ENCODE measurements around the gene GTPBP1.

GTPBP1 gene

DNA sequence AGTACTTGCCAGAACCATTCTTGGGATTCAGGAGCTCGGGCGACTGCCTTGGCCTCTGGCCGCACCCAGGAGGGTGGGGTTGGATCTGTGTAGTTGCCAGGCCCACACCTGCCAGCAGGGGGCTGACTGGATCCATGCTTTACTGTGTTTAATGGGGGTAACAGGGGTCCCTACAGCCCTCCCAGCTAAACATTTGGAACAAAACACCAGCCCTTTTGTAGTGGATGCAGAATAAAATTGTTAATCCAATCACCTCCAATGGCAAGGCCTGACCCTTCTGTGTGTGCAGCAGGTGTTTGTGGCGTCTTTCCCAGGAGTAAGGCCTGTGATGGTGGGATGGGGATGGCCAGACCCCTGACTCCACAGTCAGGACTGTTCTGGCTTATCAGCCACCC lies 27.6 kb downstream of the GTPBP1 start:
- H3K9me3 ChIP-seq (ENCODE audit: low read length) = no peaks in the 10 kb centered on the region
- H3K4me3 ChIP-seq (ENCODE audit: low read length) = no peak overlapping the region
- no peaks in the 10 kb centered on the region for H3K4me1 ChIP-seq (ENCODE audit: insufficient read depth, low read length)
- H2AFZ ChIP-seq (ENCODE audit: low read depth, low read length) = no peak overlapping the region
- no peaks in the 10 kb centered on the region for H3K27me3 ChIP-seq (ENCODE audit: insufficient read depth, low read length)
- peaks cover 81% of the 10 kb centered on the region for H3K36me3 ChIP-seq (ENCODE audit: insufficient read depth, low read length)

DNA sequence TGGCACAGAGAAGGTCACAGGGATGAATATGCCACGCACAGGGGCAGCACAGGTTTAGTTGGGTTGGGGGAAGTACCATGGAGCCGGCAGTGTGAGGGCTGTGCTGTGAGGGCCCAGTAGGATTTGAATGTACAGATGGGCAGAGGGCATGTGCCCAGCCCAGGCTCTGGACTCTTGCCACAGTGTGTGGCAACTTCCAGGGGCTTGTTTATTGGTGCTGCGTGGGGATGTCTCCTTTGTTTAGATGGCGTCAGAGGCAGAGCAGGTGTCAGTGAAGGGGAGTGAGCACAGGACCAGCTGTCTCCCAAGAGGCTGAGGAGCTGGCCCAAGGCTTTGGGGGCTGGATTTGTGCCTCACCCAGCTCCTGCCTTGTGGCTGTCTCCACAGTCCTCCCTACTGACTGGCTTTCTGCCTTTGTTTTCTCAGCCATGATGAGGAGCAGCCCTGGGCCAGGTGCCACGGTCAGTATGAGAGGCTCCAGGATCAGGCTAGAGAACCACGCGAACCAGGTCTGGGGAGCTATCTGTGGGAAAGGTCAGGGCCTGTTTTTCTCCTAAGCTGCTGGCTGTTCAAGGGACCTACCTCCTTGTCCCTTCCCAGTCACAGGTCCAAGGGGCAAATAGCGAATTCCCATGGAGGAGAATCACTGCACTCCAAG lies 28.1 kb downstream of the GTPBP1 start:
- Histone ChIP-seq H3K4me1 (ENCODE audit: insufficient read depth, low read length) (no peaks in the 10 kb centered on the region), H2AFZ (ENCODE audit: low read depth, low read length) (no peak overlapping the region), H3K4me3 (ENCODE audit: low read length) (no peak overlapping the region), H3K27me3 (ENCODE audit: insufficient read depth, low read length) (no peaks in the 10 kb centered on the region), H3K9me3 (ENCODE audit: low read length) (no peaks in the 10 kb centered on the region), H3K36me3 (ENCODE audit: insufficient read depth, low read length) (peaks cover 82% of the 10 kb centered on the region)

DNA sequence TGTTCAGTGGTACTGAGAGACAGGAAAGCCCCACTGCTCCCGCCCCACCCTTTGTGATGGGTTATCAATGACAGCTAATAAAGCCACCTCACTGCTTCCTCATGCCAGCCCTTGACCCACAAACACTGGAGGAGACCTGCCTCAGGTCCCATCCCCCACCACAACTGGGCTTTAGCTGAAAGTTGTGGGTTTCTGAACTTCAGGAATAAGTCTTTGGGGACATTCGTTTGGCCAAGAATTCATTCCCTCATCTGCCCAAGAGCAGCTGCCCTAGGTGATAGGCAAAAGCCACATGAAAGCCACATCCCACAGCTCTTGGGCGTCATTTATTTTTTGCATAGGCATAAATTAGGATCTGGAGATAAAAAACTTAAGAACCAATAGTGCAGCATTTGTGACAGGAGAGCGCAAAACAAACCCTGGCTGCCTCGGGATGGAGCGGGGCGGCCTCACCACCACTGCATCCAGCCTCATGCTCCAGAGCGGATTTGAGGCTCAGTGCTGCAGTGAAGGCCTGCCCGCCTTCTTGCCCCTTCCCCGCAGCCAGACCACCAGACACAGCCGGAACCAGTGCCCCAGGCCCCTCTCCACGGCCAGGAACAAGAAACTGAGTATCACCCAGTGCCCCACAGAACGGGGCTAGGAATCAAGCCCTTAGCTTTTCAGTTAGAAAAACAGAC lies 28.8 kb downstream of the GTPBP1 start:
- Histone ChIP-seq H3K4me3 (ENCODE audit: low read length) (no peak overlapping the region), H3K4me1 (ENCODE audit: insufficient read depth, low read length) (no peaks in the 10 kb centered on the region), H2AFZ (ENCODE audit: low read depth, low read length) (no peak overlapping the region), H3K36me3 (ENCODE audit: insufficient read depth, low read length) (peaks cover 82% of the 10 kb centered on the region), H3K9me3 (ENCODE audit: low read length) (no peaks in the 10 kb centered on the region), H3K27me3 (ENCODE audit: insufficient read depth, low read length) (no peaks in the 10 kb centered on the region)

DNA sequence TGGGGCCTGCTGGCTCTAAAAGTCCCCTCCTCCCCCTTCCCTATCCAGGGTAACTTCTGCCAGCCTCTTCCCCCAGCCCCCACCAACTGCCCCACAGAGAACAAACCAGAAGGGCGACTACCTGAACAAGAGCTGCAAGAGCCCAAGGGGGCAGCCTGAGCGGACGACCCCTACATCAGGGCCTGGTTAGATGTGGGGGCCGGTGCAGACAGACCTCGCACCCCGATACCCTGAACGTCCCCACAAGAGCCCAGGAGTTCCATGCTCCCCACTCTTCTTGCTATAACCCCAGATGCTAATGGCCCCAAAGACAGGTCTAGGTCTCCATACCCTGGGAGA lies 29.4 kb downstream of the GTPBP1 start:
- Histone ChIP-seq H3K27me3 (ENCODE audit: insufficient read depth, low read length) (no peaks in the 10 kb centered on the region), H3K9me3 (ENCODE audit: low read length) (no peaks in the 10 kb centered on the region), H2AFZ (ENCODE audit: low read depth, low read length) (no peak overlapping the region), H3K36me3 (ENCODE audit: insufficient read depth, low read length) (peaks cover 82% of the 10 kb centered on the region), H3K4me1 (ENCODE audit: insufficient read depth, low read length) (no peaks in the 10 kb centered on the region), H3K4me3 (ENCODE audit: low read length) (no peak overlapping the region)

DNA sequence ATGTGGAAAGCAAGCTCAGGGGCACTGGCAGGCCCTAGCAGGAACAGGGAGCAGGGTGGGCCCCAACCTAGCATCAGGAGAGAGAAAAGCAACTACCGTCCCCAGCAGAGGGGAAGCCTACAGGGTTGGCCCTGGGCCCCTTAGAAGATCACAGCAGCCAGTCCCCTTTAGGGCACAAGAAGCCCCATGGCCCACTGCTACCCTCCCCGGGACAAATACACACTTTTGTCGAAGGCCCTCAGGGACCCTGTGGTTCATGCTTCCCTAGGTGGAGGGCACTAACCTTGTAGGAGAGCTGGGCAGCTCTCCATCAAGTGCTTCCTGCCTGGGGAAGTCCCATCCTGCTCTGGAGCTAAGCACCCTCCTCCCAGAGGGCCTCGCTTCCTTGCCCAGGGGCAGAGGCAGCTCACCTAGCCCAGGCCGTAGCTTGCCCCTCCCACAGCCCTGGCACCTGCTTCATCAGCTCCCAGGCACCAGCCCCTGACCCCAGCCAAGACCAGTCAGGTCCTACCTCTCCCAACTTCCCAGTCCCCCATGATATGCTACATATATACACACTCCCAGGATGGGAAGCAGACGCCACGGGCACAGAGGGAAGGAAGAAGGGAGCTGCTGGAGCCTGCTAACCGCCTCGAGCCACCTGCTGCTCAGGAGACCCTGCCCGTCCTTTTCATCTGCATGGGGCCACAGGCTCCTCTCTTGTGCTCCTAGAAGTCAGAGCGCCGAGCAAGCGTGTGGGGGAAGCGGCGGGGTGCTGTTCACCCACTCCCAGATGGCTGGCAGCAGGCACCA lies 29.9 kb downstream of the GTPBP1 start:
- H3K27me3 ChIP-seq (ENCODE audit: insufficient read depth, low read length) = no peaks in the 10 kb centered on the region
- H3K36me3 ChIP-seq (ENCODE audit: insufficient read depth, low read length) = peaks cover 83% of the 10 kb centered on the region
- H3K4me3 ChIP-seq (ENCODE audit: low read length) = no peak overlapping the region
- no peaks in the 10 kb centered on the region for H3K9me3 ChIP-seq (ENCODE audit: low read length)
- no peaks in the 10 kb centered on the region for H3K4me1 ChIP-seq (ENCODE audit: insufficient read depth, low read length)
- no peak overlapping the region for H2AFZ ChIP-seq (ENCODE audit: low read depth, low read length)

DNA sequence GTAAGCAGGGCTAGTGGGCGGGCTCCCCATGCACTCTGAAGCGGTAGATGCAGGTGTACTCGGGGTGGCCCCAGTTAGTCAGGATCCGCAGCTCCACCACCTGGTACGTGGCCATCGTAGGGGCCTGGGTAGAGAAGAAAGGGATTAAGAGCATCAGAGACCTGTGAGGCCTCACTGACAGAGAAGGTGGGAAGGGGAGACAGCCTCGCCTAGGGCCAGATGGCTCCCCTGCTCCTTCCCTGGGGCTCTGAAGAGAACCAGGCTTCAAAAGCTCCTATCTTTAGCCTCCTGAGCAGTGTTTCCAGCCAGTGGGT lies 30.5 kb downstream of the GTPBP1 start:
- Histone ChIP-seq H2AFZ (ENCODE audit: low read depth, low read length) (no peak overlapping the region), H3K27me3 (ENCODE audit: insufficient read depth, low read length) (no peaks in the 10 kb centered on the region), H3K9me3 (ENCODE audit: low read length) (no peaks in the 10 kb centered on the region), H3K4me1 (ENCODE audit: insufficient read depth, low read length) (no peaks in the 10 kb centered on the region), H3K36me3 (ENCODE audit: insufficient read depth, low read length) (peaks cover 84% of the 10 kb centered on the region), H3K4me3 (ENCODE audit: low read length) (no peak overlapping the region)

DNA sequence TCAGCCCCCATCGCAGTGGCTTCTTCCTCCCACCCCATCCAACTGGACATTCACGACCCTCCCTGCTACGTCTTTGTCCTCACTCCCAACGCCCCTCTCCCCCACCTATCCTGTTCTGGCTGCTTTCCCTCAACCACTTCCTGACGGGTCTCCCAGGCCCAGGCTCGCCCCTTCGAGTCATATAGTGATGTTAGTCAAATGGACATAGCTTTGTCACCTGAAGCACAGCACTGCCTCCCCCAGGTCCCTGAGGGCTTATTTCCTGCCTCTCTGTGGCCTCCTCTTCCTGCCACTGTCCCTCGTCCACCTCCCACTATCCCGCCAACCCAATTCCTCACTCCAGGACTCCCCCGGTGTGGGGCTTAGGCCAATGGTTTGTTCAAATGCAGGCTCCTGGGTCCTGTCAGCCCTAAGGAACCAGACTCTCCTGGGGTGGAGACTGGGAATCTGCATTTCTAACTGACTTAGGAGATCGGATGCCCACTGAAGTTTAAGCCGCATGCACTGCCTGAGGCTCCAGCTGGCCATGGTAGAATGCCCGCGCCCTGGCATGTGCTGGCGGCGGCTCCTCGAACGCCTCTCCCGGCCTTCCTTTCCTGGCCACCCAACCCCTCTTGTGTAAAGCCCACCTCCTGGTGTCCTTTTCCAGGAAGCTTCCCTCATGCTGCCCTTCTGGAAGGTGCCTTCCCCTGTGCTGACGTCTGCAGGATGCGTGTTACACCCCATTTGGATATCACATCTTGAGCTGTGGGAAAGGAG lies 31.7 kb downstream of the GTPBP1 start:
- H3K36me3 ChIP-seq (ENCODE audit: insufficient read depth, low read length) = peaks cover 84% of the 10 kb centered on the region

DNA sequence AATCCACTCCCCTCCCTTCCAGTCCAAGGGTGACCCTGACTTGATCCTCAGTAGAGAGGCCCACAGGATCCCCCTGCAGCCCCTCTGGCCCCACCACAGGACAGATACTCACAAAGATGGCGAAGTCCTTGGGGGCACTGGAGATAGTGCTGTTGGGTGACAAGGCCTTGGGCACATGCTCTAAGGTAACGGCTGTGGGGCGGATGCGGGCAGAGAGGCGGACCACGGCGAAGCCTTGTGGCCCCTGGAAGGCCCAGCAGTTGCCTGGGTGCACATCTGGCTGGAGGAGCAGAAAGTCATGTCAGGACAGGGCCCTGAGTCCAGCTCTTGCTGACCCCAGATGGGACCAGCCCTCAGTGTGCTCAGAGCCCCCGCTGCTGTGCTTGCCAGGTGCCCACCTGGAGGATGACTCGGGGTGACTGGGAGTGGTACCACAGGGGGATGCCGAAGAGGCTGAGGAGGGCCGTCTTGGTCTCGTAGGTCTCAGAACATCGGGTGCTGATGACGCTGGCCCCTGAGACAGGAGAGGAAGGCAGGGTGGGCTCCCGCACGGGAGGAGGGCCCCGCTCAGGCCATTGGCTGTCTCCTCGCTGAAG lies 32.8 kb downstream of the GTPBP1 start:
- H3K36me3 ChIP-seq (ENCODE audit: insufficient read depth, low read length) = peaks cover 94% of the 10 kb centered on the region
- no peaks in the 10 kb centered on the region for H3K9me3 ChIP-seq (ENCODE audit: low read length)
- no peaks in the 10 kb centered on the region for H3K27me3 ChIP-seq (ENCODE audit: insufficient read depth, low read length)
- H3K4me1 ChIP-seq (ENCODE audit: insufficient read depth, low read length) = no peaks in the 10 kb centered on the region
- no peak overlapping the region for H3K4me3 ChIP-seq (ENCODE audit: low read length)
- no peak overlapping the region for H2AFZ ChIP-seq (ENCODE audit: low read depth, low read length)

More for the DNA sequence above, 31.7 kb downstream of the GTPBP1 start:
- H3K9me3 ChIP-seq (ENCODE audit: low read length) = no peaks in the 10 kb centered on the region
- no peak overlapping the region for H2AFZ ChIP-seq (ENCODE audit: low read depth, low read length)
- H3K27me3 ChIP-seq (ENCODE audit: insufficient read depth, low read length) = no peaks in the 10 kb centered on the region
- H3K4me1 ChIP-seq (ENCODE audit: insufficient read depth, low read length) = no peaks in the 10 kb centered on the region
- no peak overlapping the region for H3K4me3 ChIP-seq (ENCODE audit: low read length)

DNA sequence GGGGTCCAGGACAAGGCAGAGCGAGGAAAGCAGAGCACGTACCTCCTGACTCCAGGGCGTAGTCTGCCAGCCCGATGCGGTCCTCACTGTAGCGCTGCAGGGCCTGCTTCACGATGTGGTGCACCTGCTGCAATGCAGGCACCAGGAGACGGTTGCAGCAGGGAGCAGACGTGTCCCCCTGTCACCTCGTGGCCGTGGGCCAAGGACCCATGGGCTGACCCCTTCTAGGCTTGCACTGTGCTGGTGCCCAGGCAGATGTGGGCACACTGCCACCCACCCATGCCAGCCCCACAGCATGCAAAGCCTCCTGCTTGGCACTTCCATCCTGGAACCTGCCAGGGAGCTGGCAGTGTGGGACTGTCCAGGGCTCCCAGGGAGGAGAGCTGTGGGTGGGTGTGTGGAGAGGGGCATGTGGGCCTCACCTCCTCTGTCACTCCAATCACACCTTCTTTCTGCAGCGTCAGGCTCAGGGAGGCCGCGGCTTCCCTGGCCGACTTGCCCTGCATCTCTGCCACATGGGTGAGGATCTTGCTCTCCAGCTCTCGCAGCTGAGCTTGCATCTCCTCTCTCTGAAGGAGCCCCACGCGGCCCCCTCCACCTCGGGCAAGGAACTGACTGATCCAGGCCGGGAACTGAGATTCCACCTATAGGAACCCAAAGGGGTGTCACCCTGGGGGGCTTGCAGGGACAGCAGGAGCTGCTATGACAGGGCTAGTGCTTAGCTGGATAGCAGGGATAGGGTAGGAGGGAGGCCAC lies 33.7 kb downstream of the GTPBP1 start:
- no peaks in the 10 kb centered on the region for H3K27me3 ChIP-seq (ENCODE audit: insufficient read depth, low read length)
- no peaks in the 10 kb centered on the region for H3K4me1 ChIP-seq (ENCODE audit: insufficient read depth, low read length)
- no peak overlapping the region for H2AFZ ChIP-seq (ENCODE audit: low read depth, low read length)
- H3K4me3 ChIP-seq (ENCODE audit: low read length) = no peak overlapping the region
- no peaks in the 10 kb centered on the region for H3K9me3 ChIP-seq (ENCODE audit: low read length)
- H3K36me3 ChIP-seq (ENCODE audit: insufficient read depth, low read length) = peaks cover 93% of the 10 kb centered on the region

DNA sequence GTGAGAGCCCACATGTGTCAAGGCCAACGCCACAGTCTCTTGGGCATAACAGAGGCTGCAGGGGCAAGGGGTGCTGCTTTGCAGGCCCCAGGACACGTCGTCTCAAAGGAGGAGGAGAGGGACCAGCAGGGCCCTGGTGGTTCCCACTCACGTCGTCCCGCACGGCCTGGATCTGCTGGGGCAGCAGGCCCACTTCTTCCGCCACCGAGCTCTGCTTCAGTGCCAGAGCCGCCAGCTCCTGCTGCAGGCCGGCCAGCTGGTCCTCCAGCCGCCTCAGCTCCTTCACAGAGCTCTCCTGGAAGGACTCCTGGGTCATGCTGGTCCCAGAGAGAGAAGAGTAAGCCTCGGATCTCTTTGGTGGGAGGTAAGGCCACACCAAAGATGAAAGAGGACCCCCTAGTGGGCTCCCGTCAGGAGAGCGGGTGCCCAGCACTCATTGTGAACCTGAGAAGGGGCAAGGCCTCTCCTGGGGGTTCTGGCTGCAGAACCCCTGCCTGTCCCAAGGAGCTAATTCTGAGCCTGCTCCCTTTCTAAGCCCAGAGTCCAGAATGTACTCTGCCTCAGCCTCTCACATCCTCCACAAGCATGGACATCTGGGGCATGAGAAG lies 34.5 kb downstream of the GTPBP1 start:
- Histone ChIP-seq H3K9me3 (ENCODE audit: low read length) (no peaks in the 10 kb centered on the region), H3K4me3 (ENCODE audit: low read length) (no peak overlapping the region), H3K4me1 (ENCODE audit: insufficient read depth, low read length) (no peaks in the 10 kb centered on the region), H3K36me3 (ENCODE audit: insufficient read depth, low read length) (peaks cover 97% of the 10 kb centered on the region), H2AFZ (ENCODE audit: low read depth, low read length) (no peak overlapping the region), H3K27me3 (ENCODE audit: insufficient read depth, low read length) (no peaks in the 10 kb centered on the region)

DNA sequence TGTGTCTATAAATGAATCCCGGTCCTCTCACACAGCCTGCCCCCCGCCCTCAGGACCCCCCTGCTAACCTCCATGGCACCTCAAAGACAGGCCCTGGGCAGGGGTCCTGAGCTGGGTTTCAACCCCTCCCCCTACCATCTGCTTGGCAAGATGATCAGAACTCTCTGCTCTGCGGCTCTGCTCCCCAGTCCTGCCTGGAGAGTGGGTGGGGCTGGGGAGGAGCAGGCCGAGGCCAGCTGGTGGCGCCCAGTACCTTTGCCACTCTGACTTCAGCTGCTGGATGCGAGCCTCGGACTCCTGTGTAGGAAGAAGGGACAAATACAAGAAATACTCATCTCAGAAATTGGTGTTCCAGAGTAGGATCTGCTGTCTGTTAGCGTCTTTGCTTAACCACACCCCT lies 35.0 kb downstream of the GTPBP1 start:
- Histone ChIP-seq H3K9me3 (ENCODE audit: low read length) (no peaks in the 10 kb centered on the region), H3K4me1 (ENCODE audit: insufficient read depth, low read length) (no peaks in the 10 kb centered on the region), H3K36me3 (ENCODE audit: insufficient read depth, low read length) (peaks cover 98% of the 10 kb centered on the region), H3K4me3 (ENCODE audit: low read length) (no peak overlapping the region), H3K27me3 (ENCODE audit: insufficient read depth, low read length) (no peaks in the 10 kb centered on the region), H2AFZ (ENCODE audit: low read depth, low read length) (no peak overlapping the region)

DNA sequence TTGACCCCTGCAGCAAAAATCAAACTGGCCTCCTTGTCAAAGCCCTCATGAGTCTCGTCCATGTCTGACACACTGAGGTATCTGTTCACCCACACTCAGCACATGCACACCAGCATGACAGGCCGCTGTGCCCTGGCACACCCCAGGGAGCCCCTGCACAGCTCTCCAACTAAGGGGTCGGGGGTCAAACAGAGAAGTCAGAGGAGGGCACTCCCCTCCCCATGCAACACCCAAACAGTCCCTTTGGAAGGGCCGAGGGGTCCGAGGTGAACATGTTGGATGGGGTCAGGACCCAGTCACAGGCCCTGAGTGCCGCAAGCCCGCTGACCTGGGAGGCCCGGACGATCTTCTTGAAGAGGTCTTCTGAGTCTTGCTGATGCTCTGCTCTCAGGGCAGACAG lies 35.4 kb downstream of the GTPBP1 start:
- Histone ChIP-seq H3K4me3 (ENCODE audit: low read length) (no peak overlapping the region), H3K36me3 (ENCODE audit: insufficient read depth, low read length) (peaks cover 96% of the 10 kb centered on the region), H3K27me3 (ENCODE audit: insufficient read depth, low read length) (no peaks in the 10 kb centered on the region), H3K9me3 (ENCODE audit: low read length) (no peaks in the 10 kb centered on the region), H3K4me1 (ENCODE audit: insufficient read depth, low read length) (no peaks in the 10 kb centered on the region), H2AFZ (ENCODE audit: low read depth, low read length) (no peak overlapping the region)

Data from neuron (in vitro differentiated cells).